GM19467 (cell line): ENCODE data around the gene EFCAB11.
"Not testable (repeated sequence)": the region's sequence is repeated elsewhere in the genome, so short reads cannot be mapped to it uniquely, and the experiment has no call there.

ENCODE experiments used
- ATAC-seq: cut with Tn5 transposase; IDR thresholded peaks from one replicate; pipeline ENCODE4 v1.9.1; 2021; ENCODE audit warnings: mild to moderate bottlenecking, moderate library complexity; ENCODE audit not compliant: unreplicated experiment

EFCAB11 gene

DNA sequence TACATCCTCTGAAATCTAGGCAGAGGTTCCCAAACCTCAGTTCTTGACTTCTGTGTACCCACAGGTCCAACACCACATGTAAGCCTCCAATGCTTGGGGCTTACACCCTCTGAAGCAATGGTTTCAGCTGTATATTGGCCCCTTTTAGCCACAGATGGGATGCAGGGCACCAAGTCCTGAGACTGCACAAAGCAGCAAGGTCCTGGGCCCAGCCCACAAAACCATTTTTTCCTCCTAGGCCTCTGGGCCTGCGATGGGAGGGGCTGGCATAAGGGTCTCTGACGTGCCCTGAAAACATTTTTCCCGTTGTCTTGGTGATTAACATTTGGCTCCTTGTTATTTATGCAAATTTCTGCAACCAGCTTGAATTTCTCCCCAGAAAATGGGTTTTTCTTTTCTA lies 80.4 kb downstream of the EFCAB11 start:
- not testable (repeated sequence) for ATAC-seq

DNA sequence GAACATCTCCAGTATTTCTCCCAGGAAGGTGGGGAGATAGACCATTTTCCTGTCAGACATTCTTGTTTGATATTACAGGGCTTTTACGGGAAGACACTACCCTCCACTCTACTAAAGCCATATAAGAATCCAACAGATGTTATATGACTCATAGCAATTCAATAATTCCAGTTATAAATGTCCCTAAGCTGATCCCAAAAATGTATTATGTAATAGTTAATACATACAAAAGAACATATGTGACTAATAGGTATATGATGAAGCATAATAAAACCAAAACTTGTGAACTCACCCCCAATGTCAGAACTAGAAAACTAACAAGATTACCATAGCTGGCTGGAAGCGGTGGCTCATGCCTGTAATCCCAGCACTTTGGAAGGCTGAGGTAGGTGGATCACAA lies 84.2 kb downstream of the EFCAB11 start:
- ATAC-seq: no peak

DNA sequence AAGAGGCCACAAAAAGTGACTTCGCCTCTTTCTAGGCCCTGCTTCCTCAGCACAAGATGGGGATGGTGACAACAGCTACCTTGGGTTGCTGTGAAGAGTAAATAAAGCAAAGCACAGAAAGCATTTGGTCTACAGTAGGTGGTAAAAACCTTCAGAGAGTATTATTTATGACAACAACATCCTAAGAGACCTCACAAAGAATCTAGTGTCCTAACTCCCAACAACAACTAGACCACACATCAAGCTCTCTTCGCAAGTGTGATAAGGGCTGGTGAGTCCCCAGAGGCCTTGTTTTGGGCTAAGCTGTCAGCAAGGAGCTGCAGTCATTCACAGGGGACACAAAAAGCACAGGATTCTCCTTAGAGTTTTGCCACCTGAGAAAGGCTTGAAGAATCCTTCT lies 84.9 kb downstream of the EFCAB11 start:
- ATAC-seq: no peak

DNA sequence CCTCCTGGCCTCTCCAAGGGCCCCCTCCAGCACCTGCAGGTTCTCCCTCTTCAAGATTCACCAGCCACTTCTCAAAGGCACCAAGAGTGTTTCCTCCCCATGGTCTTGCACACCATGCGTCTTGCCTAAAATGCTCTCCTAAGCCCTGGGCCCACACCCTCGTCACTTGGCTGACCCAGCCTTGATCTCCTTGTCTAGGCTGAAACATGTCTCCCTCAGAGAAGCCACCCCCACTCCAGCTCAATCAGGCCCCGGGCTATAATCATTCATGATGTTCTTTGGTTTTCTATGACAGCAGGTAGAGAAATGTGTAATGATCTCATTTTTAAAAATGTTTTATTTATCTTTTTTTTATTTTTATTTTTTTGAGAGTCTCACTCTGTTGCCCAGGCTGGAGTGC lies 88.1 kb downstream of the EFCAB11 start:
- no peak for ATAC-seq

DNA sequence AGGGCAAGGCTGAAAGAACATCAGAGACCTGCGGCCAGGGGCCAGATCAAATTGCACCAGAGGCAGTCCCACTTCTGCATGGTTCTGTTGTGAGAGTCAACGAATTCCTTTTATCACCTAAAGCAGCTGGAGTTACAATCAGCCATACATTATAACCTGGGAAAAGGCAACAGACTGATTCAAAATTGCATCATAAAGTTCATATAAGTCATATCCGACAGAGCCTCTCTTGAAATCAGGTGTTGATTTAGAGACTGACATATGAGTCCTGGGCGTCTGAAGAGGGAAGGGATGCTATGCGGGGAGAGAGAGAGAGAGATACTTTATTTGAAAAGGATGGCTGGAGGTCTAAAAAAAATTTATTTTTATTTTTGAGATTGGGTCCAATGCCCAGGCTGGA lies 89.4 kb downstream of the EFCAB11 start:
- ATAC-seq: no peak

DNA sequence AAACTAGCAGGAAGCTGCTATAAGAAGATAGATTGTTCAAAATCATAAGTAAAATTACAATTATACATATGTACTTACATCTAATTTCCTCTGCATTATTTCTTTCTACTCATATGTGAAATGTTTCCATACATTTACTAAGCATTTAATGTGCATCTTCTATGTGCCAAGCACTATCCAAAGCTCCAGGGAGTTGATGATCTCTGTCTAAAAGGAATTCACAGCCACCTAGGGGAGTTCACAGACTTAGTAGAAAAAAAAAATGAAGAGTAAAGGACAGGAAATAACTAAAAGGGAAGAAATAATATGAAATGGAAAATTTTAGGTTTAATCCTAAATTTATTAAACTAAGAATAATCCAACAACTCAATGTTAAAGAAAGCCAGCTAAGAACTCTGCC lies 91.7 kb downstream of the EFCAB11 start:
- ATAC-seq: no peak

DNA sequence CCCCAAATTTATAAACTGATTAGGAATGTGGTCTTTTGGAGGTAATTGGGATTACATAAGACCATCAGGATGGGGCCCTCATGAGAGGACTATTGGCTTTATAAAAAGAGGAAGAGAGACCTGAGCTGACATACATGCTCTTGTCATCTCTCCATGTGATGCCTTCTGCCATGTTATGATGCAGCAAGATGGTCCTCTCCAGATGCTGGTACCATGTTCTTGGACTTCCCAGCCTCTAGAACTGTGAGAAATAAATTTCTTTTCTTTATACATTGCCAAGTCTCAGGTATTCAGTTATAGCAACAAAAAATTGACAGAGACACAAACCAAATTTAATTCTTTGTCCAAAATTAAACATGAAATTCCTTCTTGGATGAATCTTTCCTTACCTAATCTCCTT lies 92.9 kb downstream of the EFCAB11 start:
- no peak for ATAC-seq

DNA sequence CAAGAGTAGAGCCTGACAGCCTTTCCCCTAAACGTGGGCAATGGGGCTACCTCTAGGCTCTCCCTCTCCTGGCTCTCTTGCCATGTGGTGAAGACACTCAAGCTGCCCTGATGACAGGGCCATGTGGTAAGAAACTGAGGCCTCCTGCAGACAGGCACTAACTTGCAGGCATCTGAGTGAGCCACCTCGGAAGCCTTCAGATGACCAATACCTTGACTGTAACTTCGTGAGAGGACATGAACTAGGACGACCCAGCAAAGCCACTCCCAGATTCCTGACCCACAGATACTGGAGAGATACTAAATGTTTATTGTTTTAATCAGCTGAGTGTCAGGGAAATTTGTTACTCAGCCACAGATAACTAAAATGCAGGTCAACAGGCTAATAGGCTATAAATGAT lies 96.4 kb downstream of the EFCAB11 start:
- no peak for ATAC-seq

DNA sequence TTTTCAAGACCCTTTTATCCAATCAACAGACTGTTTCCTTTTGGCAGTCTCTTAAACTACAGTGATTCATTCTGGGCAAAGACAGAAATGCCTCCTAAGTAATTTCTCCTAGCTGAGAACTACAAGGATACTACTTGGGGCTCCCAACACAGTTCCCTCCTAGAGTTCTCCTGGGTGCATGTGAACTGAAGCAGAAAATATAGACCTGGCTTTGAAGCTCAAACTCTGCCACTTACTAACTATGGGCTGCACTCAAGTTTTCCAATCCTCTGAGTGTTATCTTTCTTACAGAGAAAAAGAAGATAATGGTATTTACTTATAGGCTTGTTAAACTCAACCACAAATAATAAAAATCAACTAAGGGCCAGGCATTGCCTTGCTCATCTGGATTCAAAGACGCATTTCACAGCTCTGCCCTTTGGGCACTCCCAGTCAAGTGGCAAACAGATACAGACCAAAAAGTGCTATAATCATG lies 97.6 kb downstream of the EFCAB11 start:
- ATAC-seq: no peak

DNA sequence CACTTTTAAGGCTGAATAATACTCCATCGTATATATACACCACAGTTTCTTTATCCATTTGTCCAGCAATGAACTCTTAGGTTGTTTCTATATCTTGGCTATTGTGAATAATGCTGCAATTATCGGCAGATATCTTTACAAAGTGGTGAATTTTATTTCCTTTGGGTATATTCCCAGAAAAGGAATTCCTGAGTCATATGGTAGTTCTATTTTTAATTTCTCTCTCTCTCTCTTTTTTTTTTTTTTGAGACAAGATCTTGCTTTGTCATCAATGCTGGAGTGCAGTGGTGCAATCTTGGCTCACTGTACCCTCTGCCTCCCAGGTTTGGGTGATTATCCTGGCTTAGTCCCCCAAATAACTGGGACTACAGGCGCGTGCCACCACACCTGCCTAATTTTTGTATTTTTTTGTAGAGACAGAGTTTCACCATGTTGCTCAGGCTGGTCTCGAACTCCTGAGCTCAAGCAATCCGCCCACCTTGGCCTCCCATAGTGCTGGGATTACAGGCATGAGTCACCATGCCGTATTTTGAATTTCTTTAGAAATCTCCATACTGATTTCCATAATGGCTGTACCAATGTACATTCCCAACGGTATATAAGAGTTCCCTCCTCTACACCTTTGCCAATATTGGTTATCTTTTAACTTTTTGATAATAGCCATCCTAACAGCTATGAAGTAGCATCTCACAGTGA lies 98.4 kb downstream of the EFCAB11 start:
- no peak for ATAC-seq

DNA sequence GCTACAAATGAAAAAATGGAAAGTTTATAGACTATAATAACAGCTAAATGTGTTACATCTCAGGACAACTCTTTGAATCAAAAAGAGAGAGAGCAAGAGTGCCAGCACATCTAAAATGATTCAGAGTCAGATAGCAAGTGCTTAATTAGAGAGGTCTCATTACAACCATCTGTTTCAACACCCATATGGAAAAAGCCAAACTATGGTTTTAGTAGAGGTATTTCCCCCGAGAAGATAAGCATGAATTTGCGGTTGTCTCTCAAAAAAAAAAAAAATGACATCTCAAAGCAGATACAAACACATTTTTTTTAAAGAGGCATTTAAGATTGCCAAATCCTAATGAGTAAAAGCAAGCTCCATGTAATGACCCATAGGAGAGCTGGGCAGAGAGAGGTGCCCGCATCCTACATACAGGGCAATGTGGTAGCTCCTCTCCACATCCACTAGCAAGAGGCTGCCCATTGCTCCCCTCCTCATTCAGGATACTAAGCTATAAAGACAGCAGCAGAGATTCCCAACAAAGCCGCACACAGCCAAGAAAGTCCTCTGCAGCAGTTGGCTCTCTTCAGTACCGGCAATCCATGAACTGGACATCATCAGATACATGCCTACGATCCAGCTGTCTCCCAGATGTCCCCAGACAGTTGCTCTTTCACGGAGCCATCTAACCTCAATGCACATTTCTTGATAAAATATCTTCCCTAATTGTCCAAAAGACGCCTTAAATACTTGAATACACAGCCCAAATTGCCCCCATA lies 100.4 kb downstream of the EFCAB11 start:
- ATAC-seq: no peak

DNA sequence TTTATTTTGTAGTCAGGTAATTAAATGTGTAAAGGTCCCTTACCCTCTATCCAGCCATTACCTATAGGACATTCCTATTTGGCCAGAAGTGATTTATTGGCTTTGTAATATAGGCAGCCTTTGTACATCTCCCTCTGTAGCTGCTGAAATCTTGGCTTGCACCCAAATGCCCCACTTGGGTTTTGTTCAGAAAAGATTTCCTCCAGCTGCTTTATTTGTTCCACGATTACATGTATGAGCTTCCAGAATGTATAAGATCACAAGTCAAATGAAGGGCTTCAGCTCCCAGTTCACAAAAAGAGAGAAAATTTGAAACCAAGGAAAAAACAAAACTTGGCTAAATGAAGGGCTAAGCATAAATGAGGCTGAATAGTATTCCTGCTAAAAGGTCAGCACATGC lies 103.4 kb downstream of the EFCAB11 start:
- ATAC-seq: no peak

DNA sequence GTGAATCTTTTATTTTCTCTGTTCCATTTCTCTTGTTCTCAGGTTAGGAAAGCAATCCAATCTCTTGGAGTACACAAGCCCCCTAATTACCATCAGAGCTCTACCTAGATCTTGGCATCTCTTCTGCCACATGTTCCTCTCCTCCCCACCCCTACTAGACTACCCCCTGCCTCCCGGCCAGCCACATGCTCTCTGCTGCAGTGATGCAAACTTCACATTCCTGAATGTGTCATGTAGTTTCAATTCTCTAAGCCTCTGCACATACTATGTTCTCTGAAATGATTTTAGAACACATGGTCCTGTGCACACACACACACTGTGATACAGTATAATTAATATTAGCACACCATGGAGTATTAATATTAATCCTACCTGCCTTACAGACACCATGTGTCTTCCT lies 104.6 kb downstream of the EFCAB11 start:
- ATAC-seq: no peak

DNA sequence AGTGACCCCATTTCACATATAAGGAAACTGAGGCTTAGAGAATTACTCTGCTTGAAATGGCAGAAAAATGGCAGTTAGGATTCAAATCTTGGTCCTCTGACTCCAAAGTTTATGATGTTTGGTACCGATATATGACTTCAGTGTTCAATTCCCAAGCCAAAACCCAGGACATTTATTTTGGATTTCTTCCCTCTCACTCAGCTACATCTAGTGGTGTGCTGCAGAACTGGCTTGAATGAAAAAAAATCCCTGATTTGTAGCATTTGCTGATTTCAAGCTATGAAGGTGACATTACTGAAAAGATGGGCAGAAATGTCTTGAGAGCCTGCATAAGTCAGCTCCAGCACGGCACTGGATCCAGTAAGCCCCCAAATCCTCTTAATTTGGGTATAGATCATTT lies 106.4 kb downstream of the EFCAB11 start:
- ATAC-seq: no peak

DNA sequence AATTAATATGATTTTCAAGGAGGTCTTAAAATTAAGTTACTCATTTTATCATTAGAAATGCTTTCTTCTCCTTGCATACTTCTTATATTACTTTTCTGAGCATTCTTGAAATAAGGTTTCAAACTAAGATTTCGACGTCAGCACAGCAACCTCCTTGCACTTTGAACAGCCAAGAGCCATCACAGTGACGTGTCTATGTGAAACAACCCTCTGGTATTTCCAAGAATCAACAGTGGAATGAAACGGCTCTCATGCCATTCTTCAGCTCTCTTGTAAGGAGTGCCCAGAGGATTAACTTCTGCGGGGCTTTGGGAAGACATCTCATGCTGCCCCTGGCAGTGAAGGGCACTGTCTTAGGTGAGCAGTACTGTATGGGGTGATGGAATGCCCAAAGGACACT lies 109.2 kb downstream of the EFCAB11 start:
- no peak for ATAC-seq

DNA sequence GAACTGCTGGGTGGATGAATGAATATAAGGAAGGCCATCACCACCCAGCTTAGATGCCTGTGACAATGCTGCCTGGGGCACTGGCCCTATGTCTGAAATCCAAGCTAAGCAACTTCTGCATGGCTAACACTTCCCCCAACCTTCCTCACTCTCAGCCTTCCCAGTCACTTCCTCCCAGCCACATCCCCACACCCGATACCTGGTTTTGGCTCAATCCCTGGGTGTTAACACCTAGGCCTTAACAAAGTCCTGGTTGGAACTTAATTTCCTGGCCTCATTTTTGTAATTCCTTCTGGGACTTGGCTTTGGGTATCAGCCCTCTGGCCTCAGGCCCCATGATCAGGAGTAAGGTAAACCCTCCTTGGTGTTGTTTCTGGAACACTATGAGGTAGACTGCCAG lies 110.0 kb downstream of the EFCAB11 start:
- ATAC-seq: no peak

DNA sequence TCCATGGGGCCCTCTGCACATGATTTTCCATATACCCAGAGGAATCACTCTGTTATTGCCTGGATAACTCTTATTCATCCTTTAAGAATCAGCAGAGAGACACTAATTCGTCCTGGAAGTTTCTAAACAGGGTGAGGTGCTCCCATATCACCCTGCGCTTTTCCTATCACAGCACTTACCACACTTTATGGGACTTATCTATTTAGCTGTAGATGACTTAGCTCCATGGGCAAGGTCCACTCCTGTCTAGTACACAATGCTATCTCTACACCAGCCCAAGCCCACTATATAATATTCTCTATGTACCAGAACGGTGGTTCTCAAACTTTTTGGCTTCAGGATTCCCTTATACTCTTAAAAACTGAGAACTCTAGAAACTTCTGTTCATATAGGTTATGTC lies 111.7 kb downstream of the EFCAB11 start:
- no peak for ATAC-seq

DNA sequence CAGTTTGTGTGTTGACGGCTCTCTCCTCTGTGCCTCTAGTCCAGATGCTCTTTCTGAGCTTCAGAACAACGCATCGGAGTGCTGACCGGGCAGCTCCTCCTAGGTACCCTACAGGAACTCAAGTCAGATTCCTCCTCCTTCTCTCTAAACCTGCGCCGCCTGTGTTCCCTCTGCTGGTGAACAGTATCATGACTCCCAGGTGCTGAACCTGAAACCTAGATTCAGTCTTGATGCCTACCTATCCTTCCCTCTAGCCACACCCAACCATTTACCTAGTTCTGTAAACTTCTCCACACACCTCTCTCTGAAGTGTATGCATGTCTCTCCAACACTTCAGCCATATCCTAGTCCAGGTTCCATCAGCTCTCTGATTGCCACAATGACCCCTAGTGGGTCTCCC lies 112.7 kb downstream of the EFCAB11 start:
- no peak for ATAC-seq

DNA sequence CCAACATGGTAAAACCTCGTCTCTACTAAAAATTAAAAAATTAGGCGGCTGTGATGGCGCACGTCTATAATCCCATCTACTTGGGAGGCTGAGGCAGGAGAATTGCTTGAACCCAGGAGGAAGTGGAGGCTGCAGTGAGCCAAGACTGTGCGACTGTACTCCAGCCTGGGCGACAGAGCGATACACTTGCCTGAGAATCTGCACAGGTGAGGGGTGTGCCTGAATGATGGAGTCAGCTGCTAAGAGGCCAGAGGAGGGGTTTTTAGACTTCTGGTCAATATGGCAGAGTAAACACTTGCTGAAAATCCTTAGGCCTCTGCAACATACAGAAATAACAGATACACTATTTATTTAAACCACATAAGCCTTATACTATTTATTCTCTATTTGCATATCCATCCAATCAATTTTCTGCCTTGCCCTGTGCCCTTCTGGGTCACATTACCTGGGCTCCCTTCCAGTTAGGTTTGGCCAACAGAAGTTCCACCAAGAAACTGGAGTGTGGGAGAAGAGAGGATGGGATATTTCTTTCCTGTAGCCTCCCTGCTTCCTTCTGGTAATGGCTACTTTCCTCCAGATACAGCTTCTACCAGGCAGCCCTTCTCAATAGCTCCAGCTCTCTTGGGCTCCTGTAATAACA lies 117.6 kb downstream of the EFCAB11 start:
- ATAC-seq: no peak

DNA sequence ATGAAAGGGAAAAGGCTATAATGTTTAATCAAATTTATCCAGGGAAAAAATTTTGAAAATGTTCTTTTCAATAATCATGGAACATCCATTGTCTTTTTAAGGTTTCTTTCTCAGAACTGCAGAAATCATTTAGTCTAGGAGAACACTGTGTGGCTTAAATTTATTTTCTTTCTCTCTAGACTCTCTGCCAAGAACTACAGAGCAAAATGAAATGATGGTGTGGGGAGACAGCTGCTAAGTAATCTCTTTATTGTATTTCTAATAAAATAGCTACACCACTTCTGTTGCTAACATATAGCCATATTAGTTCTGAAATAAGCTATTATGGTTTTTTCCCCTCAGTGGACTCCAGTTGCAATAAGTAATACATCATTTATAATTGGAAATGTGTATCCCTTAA lies 120.9 kb downstream of the EFCAB11 start:
- ATAC-seq: no peak

DNA sequence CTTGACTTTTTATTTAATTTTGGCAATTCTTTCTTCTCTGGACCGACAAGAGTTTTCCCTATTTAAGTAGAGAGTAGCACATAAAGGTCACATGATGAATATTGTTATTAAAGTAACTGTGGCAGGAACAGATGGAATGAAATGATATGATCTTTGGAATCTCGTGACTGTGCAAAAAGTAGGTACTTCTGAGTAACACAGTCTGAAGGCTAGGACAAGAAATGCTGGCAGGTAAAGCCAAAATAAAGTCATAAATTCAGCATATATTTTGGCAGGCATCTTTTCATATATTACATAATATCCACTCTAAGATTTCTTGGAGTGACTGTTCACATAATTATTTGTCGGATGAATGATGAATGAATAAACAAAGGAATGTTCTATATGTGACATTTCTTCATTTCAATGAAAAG lies 121.4 kb downstream of the EFCAB11 start:
- no peak for ATAC-seq
